ENCODE results near the gene SEC14L1. TPM values are rescaled to one million over a fixed set of nuclear protein-coding genes. Genes with fewer than 3 reads are reported as not detected.

The SEC14L1 gene
- total and polyA plus RNA-seq, 2 experiments from 2014 or later = 52.9 to 71.4 TPM

- H3K4me3 ChIP-seq = no peak overlapping the region
- H3K4me2 ChIP-seq = no peak overlapping the region
- peaks cover 16% of the 10 kb centered on the region for H3K4me1 ChIP-seq (ENCODE audit: insufficient read depth)
- H3K36me3 ChIP-seq (replicated peaks; ENCODE audit: insufficient read depth, low read depth) = no peaks in the 10 kb centered on the region
- DNase-seq (ENCODE audit: low spot score) = peak; percentile 55
- H3K27me3 ChIP-seq = no peaks in the 10 kb centered on the region
- 54% methylated on average over 12 of the region's 12 CpGs for WGBS (ENCODE audit: low lambda C conversion rate, missing lambda C conversion rate)
- H3K9me2 ChIP-seq (replicated peaks; ENCODE audit: insufficient read depth) = no peaks in the 10 kb centered on the region
- H2AFZ ChIP-seq = no peak overlapping the region
- H3K79me2 ChIP-seq = no peaks in the 10 kb centered on the region
- H3K27ac ChIP-seq = peak overlapping the region; percentile 50
- no peaks in the 10 kb centered on the region for H4K20me1 ChIP-seq (ENCODE audit: insufficient read depth, poor library complexity, severe bottlenecking)
- peak; percentile 68 for TF ChIP-seq CTCF (IDR thresholded peaks at IDR 0.05; ENCODE audit: poor library complexity)
- no peak for TF ChIP-seq EZH2 (IDR thresholded peaks at IDR 0.05; ENCODE audit: borderline replicate concordance)
- H3K9me3 ChIP-seq (ENCODE audit: low read depth) = no peaks in the 10 kb centered on the region
Observed at GRCh38 chr17:77096570-77097214, 44.1 kb upstream of the SEC14L1 start.

GRCh38 chr17:77097631-77098180, 43.1 kb upstream of the SEC14L1 start:
- peak overlapping the region; percentile 50 for H3K27ac ChIP-seq
- H3K4me2 ChIP-seq = no peak overlapping the region
- H3K36me3 ChIP-seq (replicated peaks; ENCODE audit: insufficient read depth, low read depth) = no peaks in the 10 kb centered on the region

GRCh38 chr17:77098884-77099545, 41.8 kb upstream of the SEC14L1 start:
- no peak overlapping the region for H3K4me2 ChIP-seq
- H3K27ac ChIP-seq = peak overlapping the region; percentile 52
- H3K36me3 ChIP-seq (replicated peaks; ENCODE audit: insufficient read depth, low read depth) = no peaks in the 10 kb centered on the region
- H3K4me1 ChIP-seq (ENCODE audit: insufficient read depth) = peaks cover 16% of the 10 kb centered on the region
- H3K79me2 ChIP-seq = no peaks in the 10 kb centered on the region
- no peak overlapping the region for H3K4me3 ChIP-seq
- 69% methylated on average over 9 of the region's 9 CpGs for WGBS (ENCODE audit: low lambda C conversion rate, missing lambda C conversion rate)
- no peaks in the 10 kb centered on the region for H4K20me1 ChIP-seq (ENCODE audit: insufficient read depth, poor library complexity, severe bottlenecking)
- DNase-seq (ENCODE audit: low spot score) = peak; percentile 73
- H2AFZ ChIP-seq = no peak overlapping the region
- H3K27me3 ChIP-seq = no peaks in the 10 kb centered on the region
- no peaks in the 10 kb centered on the region for H3K9me2 ChIP-seq (replicated peaks; ENCODE audit: insufficient read depth)
- no peaks in the 10 kb centered on the region for H3K9me3 ChIP-seq (ENCODE audit: low read depth)
- TF ChIP-seq EZH2phosphoT487 (IDR thresholded peaks at IDR 0.05; ENCODE audit: low read depth, severe bottlenecking, unreplicated experiment) (no peak), CTCF (IDR thresholded peaks at IDR 0.05; ENCODE audit: poor library complexity) (no peak), EZH2 (IDR thresholded peaks at IDR 0.05; ENCODE audit: borderline replicate concordance) (no peak)

More at GRCh38 chr17:77097631-77098180, 43.1 kb upstream of the SEC14L1 start:
- TF ChIP-seq CTCF (IDR thresholded peaks at IDR 0.05; ENCODE audit: poor library complexity) (no peak), EZH2 (IDR thresholded peaks at IDR 0.05; ENCODE audit: borderline replicate concordance) (no peak), EZH2phosphoT487 (IDR thresholded peaks at IDR 0.05; ENCODE audit: low read depth, severe bottlenecking, unreplicated experiment) (no peak)
- WGBS (ENCODE audit: low lambda C conversion rate, missing lambda C conversion rate) = 82% methylated on average over 6 of the region's 6 CpGs
- no peak overlapping the region for H2AFZ ChIP-seq
- no peaks in the 10 kb centered on the region for H3K9me3 ChIP-seq (ENCODE audit: low read depth)
- no peak for DNase-seq (ENCODE audit: low spot score)
- peaks cover 16% of the 10 kb centered on the region for H3K4me1 ChIP-seq (ENCODE audit: insufficient read depth)
- H3K27me3 ChIP-seq = no peaks in the 10 kb centered on the region
- no peaks in the 10 kb centered on the region for H4K20me1 ChIP-seq (ENCODE audit: insufficient read depth, poor library complexity, severe bottlenecking)
- no peaks in the 10 kb centered on the region for H3K9me2 ChIP-seq (replicated peaks; ENCODE audit: insufficient read depth)
- H3K79me2 ChIP-seq = no peaks in the 10 kb centered on the region
- H3K4me3 ChIP-seq = no peak overlapping the region

All from hepatocyte (in vitro differentiated cells).